Measurements from ENCODE around the gene TANGO6.

DNA sequence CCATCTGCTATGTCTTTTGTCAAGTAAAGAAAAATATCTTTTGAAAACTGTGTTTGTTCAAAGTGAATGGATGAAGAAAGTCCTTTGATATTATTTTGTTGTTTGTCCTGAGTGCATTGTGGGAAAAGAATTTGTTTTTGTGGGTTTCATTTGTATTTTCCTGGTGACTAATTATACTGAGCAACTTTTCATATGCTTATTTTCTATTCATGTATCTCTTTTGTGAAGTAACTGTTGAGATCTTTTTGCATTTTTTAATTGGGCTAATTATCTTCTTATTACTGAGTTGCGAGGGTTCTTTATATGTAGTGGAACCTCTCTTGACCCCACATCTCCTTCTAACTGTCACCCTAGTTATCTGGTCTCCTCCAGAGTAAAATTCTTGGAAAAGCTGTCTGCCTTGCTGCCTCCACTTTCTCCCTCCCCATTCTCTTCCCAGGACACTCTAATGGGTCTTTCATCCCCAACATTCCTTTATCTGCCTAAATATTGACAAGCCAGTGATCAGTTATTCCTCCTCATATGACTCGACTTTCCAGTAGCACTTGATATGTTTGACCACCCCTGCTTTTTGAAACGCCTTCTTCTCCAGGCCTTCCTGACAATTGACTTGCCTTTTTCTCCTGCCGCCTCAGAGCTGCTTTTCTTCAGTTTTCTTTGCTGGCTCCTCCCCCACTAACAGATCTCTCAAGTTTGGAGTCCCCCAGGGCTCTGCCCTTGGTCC lies 144.6 kb downstream of the TANGO6 start:
- TF ChIP-seq, protein P1, sequence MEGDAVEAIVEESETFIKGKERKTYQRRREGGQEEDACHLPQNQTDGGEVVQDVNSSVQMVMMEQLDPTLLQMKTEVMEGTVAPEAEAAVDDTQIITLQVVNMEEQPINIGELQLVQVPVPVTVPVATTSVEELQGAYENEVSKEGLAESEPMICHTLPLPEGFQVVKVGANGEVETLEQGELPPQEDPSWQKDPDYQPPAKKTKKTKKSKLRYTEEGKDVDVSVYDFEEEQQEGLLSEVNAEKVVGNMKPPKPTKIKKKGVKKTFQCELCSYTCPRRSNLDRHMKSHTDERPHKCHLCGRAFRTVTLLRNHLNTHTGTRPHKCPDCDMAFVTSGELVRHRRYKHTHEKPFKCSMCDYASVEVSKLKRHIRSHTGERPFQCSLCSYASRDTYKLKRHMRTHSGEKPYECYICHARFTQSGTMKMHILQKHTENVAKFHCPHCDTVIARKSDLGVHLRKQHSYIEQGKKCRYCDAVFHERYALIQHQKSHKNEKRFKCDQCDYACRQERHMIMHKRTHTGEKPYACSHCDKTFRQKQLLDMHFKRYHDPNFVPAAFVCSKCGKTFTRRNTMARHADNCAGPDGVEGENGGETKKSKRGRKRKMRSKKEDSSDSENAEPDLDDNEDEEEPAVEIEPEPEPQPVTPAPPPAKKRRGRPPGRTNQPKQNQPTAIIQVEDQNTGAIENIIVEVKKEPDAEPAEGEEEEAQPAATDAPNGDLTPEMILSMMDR (IDR thresholded peaks at IDR 0.05): no peak
- no peak for TF ChIP-seq EP300 (IDR thresholded peaks at IDR 0.05)

Data from ovary (tissue), 3 donors.